HCT116 (cell line): ENCODE measurements around the gene KRTAP12-1. TPM values are rescaled to one million over a fixed set of nuclear protein-coding genes. Genes with fewer than 3 reads are reported as not detected.

Source experiments
- ATAC-seq: fragments of 200-7000 bp; cut with Tn5 transposase; 2 replicates; pipeline ENCODE4 v1.9.1; 2020; ENCODE audit warnings: mild to moderate bottlenecking, moderate library complexity
- BruUV-seq: library from RNA; stranded (reverse); fragments of 400-500 nt; replicated peaks from 2 replicates; lab custom pipeline; 2021; lab: Mats Ljungman, UMichigan
- CTCF ChIA-PET: fragments of 300-600 bp; sonication (Branson Sonifier 250); formaldehyde crosslinking; loops from one replicate; lab custom pipeline; 2021; ENCODE audit warnings: antibody characterized with exemption; lab: Charles Lee
- POLR2A ChIA-PET: fragments of 300-600, 350-600 bp; sonication (Branson Sonifier 250); formaldehyde crosslinking; loops from one replicate; lab custom pipeline; 2021; ENCODE audit warnings: antibody characterized with exemption; lab: Charles Lee
- RAD21 ChIA-PET, 2 experiments: fragments of 300-600 bp; sonication (Branson Sonifier 250); formaldehyde crosslinking; loops; one replicate each; lab custom pipeline; 2023; ENCODE audit warnings: low total read pairs in 2 of 2; ENCODE audit not compliant: uncharacterized antibody in 2 of 2, unreplicated experiment in 2 of 2, low non-redundant PET in 1 of 2; lab: Charles Lee
- DNase-seq: peaks from one replicate; pipeline ENCODE4 v3.0.0-alpha.2; 2010; ENCODE audit warnings: low read depth, low spot score
- H2AFZ ChIP-seq: fragments of 200-600 bp; shearing (Covaris generic), sonication (generic); 2 replicates; pipeline ENCODE4 v1.6.1; 2017; ENCODE audit warnings: low read depth, mixed run types, mixed read lengths, antibody characterized with exemption, low read length; ENCODE audit not compliant: poor library complexity, severe bottlenecking
- H3K27ac ChIP-seq: 2 replicates; pipeline ENCODE4 v1.5.1; 2012; ENCODE audit warnings: low read depth, low read length
- H3K27me3 ChIP-seq: fragments of 200-600 bp; sonication (generic); 2 replicates; pipeline ENCODE4 v1.6.1; 2016; ENCODE audit warnings: mixed run types, low read length, mixed read lengths; ENCODE audit not compliant: insufficient read depth
- H3K36me3 ChIP-seq, 2 experiments: fragments of 200-500 bp in 1 of 2; fragments of 200-600 bp in 1 of 2; sonication (Bioruptor generic) in 1 of 2; sonication (generic) in 1 of 2; 2 replicates each; pipeline versions ENCODE4 v1.5.1 to v1.6.1; 2014 to 2016; ENCODE audit warnings: low read length in 2 of 2, inconsistent platforms in 1 of 2, mixed read lengths in 1 of 2, mixed run types in 1 of 2; ENCODE audit not compliant: insufficient read depth in 2 of 2, control insufficient read depth in 1 of 2
- H3K4me1 ChIP-seq, 2 experiments: fragments of 200-600 bp in 1 of 2; sonication (generic) in 1 of 2; 2 replicates each; pipeline versions ENCODE4 v1.5.1 to v1.6.1; 2012 to 2017; ENCODE audit warnings: low read length in 2 of 2, inconsistent platforms in 1 of 2, mild to moderate bottlenecking in 1 of 2, mixed read lengths in 1 of 2, mixed run types in 1 of 2, moderate library complexity in 1 of 2; ENCODE audit not compliant: insufficient read depth in 2 of 2, control insufficient read depth in 1 of 2
- H3K4me2 ChIP-seq: fragments of 200-600 bp; sonication (generic); 2 replicates; pipeline ENCODE4 v1.6.1; 2017; ENCODE audit warnings: mixed run types, low read length, mixed read lengths
- H3K4me3 ChIP-seq, 2 experiments: fragments of 200-600 bp in 1 of 2; sonication (generic) in 1 of 2; replicated peaks in 1 of 2; 2 replicates each; pipeline ENCODE4 v1.5.1; 2011 to 2016; ENCODE audit warnings: low read length in 2 of 2, control low read depth in 1 of 2, low read depth in 1 of 2, mild to moderate bottlenecking in 1 of 2, mixed read lengths in 1 of 2, mixed run types in 1 of 2
- H3K79me2 ChIP-seq: fragments of 200-600 bp; sonication (generic); 2 replicates; pipeline ENCODE4 v1.6.1; 2017; ENCODE audit warnings: mild to moderate bottlenecking, mixed run types, low read length, moderate library complexity, mixed read lengths; ENCODE audit not compliant: insufficient read depth
- H3K9ac ChIP-seq: fragments of 200-600 bp; sonication (generic); 2 replicates; pipeline ENCODE4 v1.6.1; 2016; ENCODE audit warnings: low read length, mixed read lengths
- H3K9me2 ChIP-seq: fragments of 200-600 bp; sonication (generic), shearing (Covaris generic); 2 replicates; pipeline ENCODE4 v1.6.1; 2017; ENCODE audit warnings: mixed run types, mild to moderate bottlenecking, moderate library complexity; ENCODE audit not compliant: insufficient read depth
- H3K9me3 ChIP-seq, 2 experiments: fragments of 200-500 bp in 1 of 2; fragments of 200-600 bp in 1 of 2; sonication (Bioruptor generic) in 1 of 2; sonication (generic) in 1 of 2; 2 replicates each; pipeline ENCODE4 v1.6.1; 2014 to 2017; ENCODE audit warnings: low read length in 2 of 2, mixed read lengths in 2 of 2, inconsistent platforms in 1 of 2, low read depth in 1 of 2, mild to moderate bottlenecking in 1 of 2, mixed run types in 1 of 2, moderate library complexity in 1 of 2; ENCODE audit not compliant: control insufficient read depth in 1 of 2, insufficient read depth in 1 of 2
- H4K20me1 ChIP-seq: fragments of 200-600 bp; sonication (generic), shearing (Covaris generic); 2 replicates; pipeline ENCODE4 v1.6.1; 2017; ENCODE audit warnings: mixed run types, mild to moderate bottlenecking, moderate library complexity; ENCODE audit not compliant: insufficient read depth
- EGR1 ChIP-seq: IDR thresholded peaks from 2 replicates; pipeline ENCODE4 v1.6.1; 2012; ENCODE audit warnings: low read depth
- FOSL1 ChIP-seq: IDR thresholded peaks from 2 replicates; pipeline ENCODE4 v1.6.1; 2012; ENCODE audit warnings: low read depth
- POLR2AphosphoS5 ChIP-seq: IDR thresholded peaks from 2 replicates; pipeline ENCODE4 v1.6.1; 2011; ENCODE audit warnings: mild to moderate bottlenecking, low read depth, low read length, moderate library complexity
- RAD21 ChIP-seq: IDR thresholded peaks from 2 replicates; pipeline ENCODE4 v1.6.1; 2012; ENCODE audit warnings: low read depth, mild to moderate bottlenecking
- SIN3A ChIP-seq: IDR thresholded peaks from 2 replicates; pipeline ENCODE4 v1.6.1; 2012; ENCODE audit warnings: low read depth
- SRF ChIP-seq: IDR thresholded peaks from 2 replicates; pipeline ENCODE4 v1.6.1; 2012; ENCODE audit warnings: low read depth
- YY1 ChIP-seq: IDR thresholded peaks from 2 replicates; pipeline ENCODE4 v1.6.1; 2011; ENCODE audit warnings: low read length, low read depth, moderate library complexity, mild to moderate bottlenecking; ENCODE audit not compliant: insufficient replicate concordance; ENCODE audit errors: extremely low read depth
- ZFX ChIP-seq: fragments of 450-650 bp; IDR thresholded peaks from 2 replicates; pipeline ENCODE4 v1.6.1; 2017
- ZNF274 ChIP-seq: fragments of 200-500 bp; sonication (Bioruptor generic); IDR thresholded peaks from 2 replicates; pipeline ENCODE4 v1.6.1; 2014; ENCODE audit warnings: mild to moderate bottlenecking, low read depth, low read length, inconsistent platforms
- intact Hi-C: fragments of 100-400 bp; cut with micrococcal nuclease; formaldehyde crosslinking; loops from 2 replicates; pipeline ENCODE4 v1.10.0; 2022
- total RNA-seq: library from RNA; stranded (reverse); gene quantifications from one replicate; pipeline ENCODE4 v1.2.1, GENCODE V29; 2021; ENCODE audit not compliant: unreplicated experiment
- TF ChIP-seq, protein P1 (sequence below): IDR thresholded peaks from 2 replicates; pipeline ENCODE4 v1.6.1; 2011; ENCODE audit warnings: mild to moderate bottlenecking, low read length, moderate library complexity; ENCODE audit not compliant: insufficient replicate concordance; ENCODE audit errors: extremely low read depth
- TF ChIP-seq, protein P2 (sequence below): IDR thresholded peaks from 2 replicates; pipeline ENCODE4 v1.6.1; 2012

Gene KRTAP12-1
- total RNA-seq, 1 experiment from 2014 or later, result not detected

DNA sequence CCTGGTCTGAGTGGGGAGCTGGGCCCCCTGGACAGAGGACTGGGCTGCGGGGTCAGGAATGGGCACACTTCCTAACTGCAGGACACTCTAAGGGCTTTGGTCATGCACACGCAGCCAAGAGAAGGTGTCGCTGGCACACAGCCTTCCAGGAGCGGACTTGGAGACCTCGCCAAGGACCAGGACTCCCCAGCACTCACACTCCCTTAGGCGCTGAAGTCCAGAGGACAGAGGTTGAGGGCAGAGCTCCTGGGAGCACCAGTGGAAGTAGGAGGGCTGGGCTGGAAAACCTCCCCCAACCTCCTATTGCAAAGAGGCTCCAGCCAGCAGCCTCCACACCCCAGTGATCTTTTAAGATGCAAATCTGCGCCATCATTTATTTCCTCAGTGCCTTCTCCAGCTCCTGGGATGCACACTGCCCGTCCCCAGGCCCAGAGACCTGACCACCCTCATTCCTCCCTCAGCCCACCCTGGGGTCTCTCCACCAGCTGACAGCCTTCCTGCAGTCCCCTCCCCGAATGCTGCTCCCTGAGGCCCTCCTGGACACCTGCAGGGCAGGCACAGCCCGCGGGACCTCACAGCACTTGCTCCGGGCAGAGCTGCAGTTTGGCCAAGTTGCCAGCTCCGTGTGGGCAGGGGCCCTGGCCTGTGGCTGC, 26.4 kb upstream of the KRTAP12-1 start:
- POLR2A ChIA-PET, result no interaction called here

More for the DNA sequence above, 26.4 kb upstream of the KRTAP12-1 start:
- no peak overlapping the region for H3K27ac ChIP-seq
- H3K36me3 ChIP-seq, result no peaks in the 10 kb centered on the region
- intact Hi-C loops, result no loop called here
- BruUV-seq, result no TSS peak
- TF ChIP-seq, protein P1, sequence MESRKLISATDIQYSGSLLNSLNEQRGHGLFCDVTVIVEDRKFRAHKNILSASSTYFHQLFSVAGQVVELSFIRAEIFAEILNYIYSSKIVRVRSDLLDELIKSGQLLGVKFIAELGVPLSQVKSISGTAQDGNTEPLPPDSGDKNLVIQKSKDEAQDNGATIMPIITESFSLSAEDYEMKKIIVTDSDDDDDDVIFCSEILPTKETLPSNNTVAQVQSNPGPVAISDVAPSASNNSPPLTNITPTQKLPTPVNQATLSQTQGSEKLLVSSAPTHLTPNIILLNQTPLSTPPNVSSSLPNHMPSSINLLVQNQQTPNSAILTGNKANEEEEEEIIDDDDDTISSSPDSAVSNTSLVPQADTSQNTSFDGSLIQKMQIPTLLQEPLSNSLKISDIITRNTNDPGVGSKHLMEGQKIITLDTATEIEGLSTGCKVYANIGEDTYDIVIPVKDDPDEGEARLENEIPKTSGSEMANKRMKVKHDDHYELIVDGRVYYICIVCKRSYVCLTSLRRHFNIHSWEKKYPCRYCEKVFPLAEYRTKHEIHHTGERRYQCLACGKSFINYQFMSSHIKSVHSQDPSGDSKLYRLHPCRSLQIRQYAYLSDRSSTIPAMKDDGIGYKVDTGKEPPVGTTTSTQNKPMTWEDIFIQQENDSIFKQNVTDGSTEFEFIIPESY, result no peak
- TF ChIP-seq RAD21 (no peak), SRF (no peak), FOSL1 (no peak), SIN3A (no peak), EGR1 (no peak), ZNF274 (no peak), ZFX (no peak), POLR2AphosphoS5 (no peak), YY1 (no peak)
- TF ChIP-seq, protein P2, sequence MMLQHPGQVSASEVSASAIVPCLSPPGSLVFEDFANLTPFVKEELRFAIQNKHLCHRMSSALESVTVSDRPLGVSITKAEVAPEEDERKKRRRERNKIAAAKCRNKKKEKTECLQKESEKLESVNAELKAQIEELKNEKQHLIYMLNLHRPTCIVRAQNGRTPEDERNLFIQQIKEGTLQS, result no peak
- H3K9me3 ChIP-seq, result no peaks in the 10 kb centered on the region
- no peaks in the 10 kb centered on the region for H3K9me2 ChIP-seq
- no peak overlapping the region for H2AFZ ChIP-seq
- no peak overlapping the region for H3K9ac ChIP-seq
- no peaks in the 10 kb centered on the region for H4K20me1 ChIP-seq
- no peak overlapping the region for H3K4me3 ChIP-seq
- peaks cover 0 to 6% of the 10 kb centered on the region in 2 experiments; a peak in 1 of 4 replicates for H3K4me1 ChIP-seq
- ATAC-seq, result no peak
- ChIA-PET RAD21 (no interaction called here), CTCF (no interaction called here)
- H3K79me2 ChIP-seq, result no peaks in the 10 kb centered on the region
- H3K27me3 ChIP-seq, result peaks cover 20% of the 10 kb centered on the region; the same call in 1 of the 2 replicates
- H3K4me2 ChIP-seq, result no peak overlapping the region
- no peak for DNase-seq
